ENCODE results near the gene RNGTT. TPM values are rescaled to one million over a fixed set of nuclear protein-coding genes. Genes with fewer than 3 reads are reported as not detected.
"Not testable (repeated sequence)": the region's sequence is repeated elsewhere in the genome, so short reads cannot be mapped to it uniquely, and the experiment has no call there.

RNGTT gene
- total and polyA plus RNA-seq, 7 donors: 3.0 to 14.7 (median 10.0) TPM

GRCh38 chr6:88908598-88909548, 54.5 kb downstream of the RNGTT start:
- TF ChIP-seq CTCF (IDR thresholded peaks at IDR 0.05) (no peak), POLR2A (IDR thresholded peaks at IDR 0.05) (no peak), POLR2AphosphoS5 (IDR thresholded peaks at IDR 0.05) (no peak), EP300 (IDR thresholded peaks at IDR 0.05) (no peak)
- peaks cover 0 to 11% (median 6%) of the 10 kb centered on the region in 4 donors for H3K4me1 ChIP-seq
- whole genome bisulfite sequencing, 2 donors: 82 to 84% methylated on average over 9 of the region's 9 CpGs
- no peaks in the 10 kb centered on the region for H3K9me3 ChIP-seq
- no peak overlapping the region for H3K27ac ChIP-seq
- H3K4me3 ChIP-seq: no peak overlapping the region
- H3K27me3 ChIP-seq: no peaks in the 10 kb centered on the region
- H3K36me3 ChIP-seq: peaks cover 0 to 10% (median 0%) of the 10 kb centered on the region in 4 donors
- intact Hi-C loops (cut with DNase I): no loop called here
- no peak for DNase-seq

- intact Hi-C loops (cut with DNase I); DNase-seq; H3K27me3 ChIP-seq; H3K27ac ChIP-seq; H3K4me3 ChIP-seq; H3K9me3 ChIP-seq: not testable (repeated sequence)
- Histone ChIP-seq H3K4me1 (peaks cover 0 to 11% (median 6%) of the 10 kb centered on the region in 4 donors), H3K36me3 (peaks cover 0 to 10% (median 0%) of the 10 kb centered on the region in 4 donors)
- 66 to 85% methylated on average over 2 of the region's 2 CpGs for WGBS, 2 donors
Measured at GRCh38 chr6:88907148-88907547, 56.3 kb downstream of the RNGTT start.

GRCh38 chr6:88899569-88900316, 63.7 kb downstream of the RNGTT start:
- no peaks in the 10 kb centered on the region for H3K27me3 ChIP-seq
- H3K36me3 ChIP-seq: peaks cover 0 to 2% (median 0%) of the 10 kb centered on the region in 4 donors
- no peaks in the 10 kb centered on the region for H3K4me1 ChIP-seq
- H3K27ac ChIP-seq: no peak overlapping the region
- WGBS, 2 donors: 94 to 99% methylated on average over 2 of the region's 2 CpGs
- no peak for DNase-seq
- intact Hi-C loops (cut with DNase I): no loop called here
- no peak overlapping the region for H3K4me3 ChIP-seq
- no peak for TF ChIP-seq EP300 (IDR thresholded peaks at IDR 0.05)
- no peak for TF ChIP-seq POLR2A (IDR thresholded peaks at IDR 0.05)
- TF ChIP-seq POLR2AphosphoS5 (IDR thresholded peaks at IDR 0.05): no peak
- no peak for TF ChIP-seq CTCF (IDR thresholded peaks at IDR 0.05)
- H3K9me3 ChIP-seq: no peaks in the 10 kb centered on the region

- Histone ChIP-seq H3K4me1 (no peaks in the 10 kb centered on the region), H3K27ac (no peak overlapping the region), H3K9me3 (no peaks in the 10 kb centered on the region), H3K36me3 (peaks cover 0 to 2% (median 0%) of the 10 kb centered on the region in 4 donors), H3K4me3 (no peak overlapping the region), H3K27me3 (no peaks in the 10 kb centered on the region)
- intact Hi-C loops (cut with DNase I): no loop called here
- DNase-seq: no peak
- TF ChIP-seq EP300 (IDR thresholded peaks at IDR 0.05) (no peak), CTCF (IDR thresholded peaks at IDR 0.05) (no peak), POLR2AphosphoS5 (IDR thresholded peaks at IDR 0.05) (no peak), POLR2A (IDR thresholded peaks at IDR 0.05) (no peak)
- 97% methylated on average over 2 of the region's 2 CpGs for WGBS, 2 donors
Measured at GRCh38 chr6:88895911-88896310, 67.5 kb downstream of the RNGTT start.
